GM23248 (cell line): ENCODE results near the gene CD300LF.

Source experiments
- EZH2 ChIP-seq: fragments of 200-600 bp; sonication (generic); IDR thresholded peaks from 2 replicates; pipeline ENCODE4 v1.6.1; 2018; ENCODE audit warnings: antibody characterized with exemption, mild to moderate bottlenecking; ENCODE audit not compliant: insufficient read depth, poor library complexity, severe bottlenecking
- EZH2phosphoT487 ChIP-seq: fragments of 200-600 bp; sonication (generic); IDR thresholded peaks from 2 replicates; pipeline ENCODE4 v1.6.1; 2018; ENCODE audit warnings: antibody characterized with exemption, moderate library complexity, mild to moderate bottlenecking, low read depth; ENCODE audit not compliant: insufficient read depth

GRCh38 chr17:74682471-74683190 lies 30.1 kb downstream of the CD300LF start:
- TF ChIP-seq EZH2phosphoT487 (no peak), EZH2 (no peak)
